Head of caudate nucleus (tissue), 42 donors: ENCODE data around the gene NCOA1.

Experiments used
- DNase-seq, 42 donors: peaks; one replicate each; pipeline versions ENCODE4 v3.0.0 to v3.0.0-alpha.2; 2020 to 2021; ENCODE audit warnings: mixed read lengths in 7 of 42
- intact Hi-C: fragments of 100-400 bp; cut with DNase I; formaldehyde crosslinking; loops from one replicate; pipeline ENCODE4 v1.15.0; 2022

The NCOA1 gene

GRCh38 chr2:24707143-24707542, 216.1 kb downstream of the NCOA1 start:
- peak in 6 of 42 donors; percentile 3 to 42 (median 9) for DNase-seq

DNA sequence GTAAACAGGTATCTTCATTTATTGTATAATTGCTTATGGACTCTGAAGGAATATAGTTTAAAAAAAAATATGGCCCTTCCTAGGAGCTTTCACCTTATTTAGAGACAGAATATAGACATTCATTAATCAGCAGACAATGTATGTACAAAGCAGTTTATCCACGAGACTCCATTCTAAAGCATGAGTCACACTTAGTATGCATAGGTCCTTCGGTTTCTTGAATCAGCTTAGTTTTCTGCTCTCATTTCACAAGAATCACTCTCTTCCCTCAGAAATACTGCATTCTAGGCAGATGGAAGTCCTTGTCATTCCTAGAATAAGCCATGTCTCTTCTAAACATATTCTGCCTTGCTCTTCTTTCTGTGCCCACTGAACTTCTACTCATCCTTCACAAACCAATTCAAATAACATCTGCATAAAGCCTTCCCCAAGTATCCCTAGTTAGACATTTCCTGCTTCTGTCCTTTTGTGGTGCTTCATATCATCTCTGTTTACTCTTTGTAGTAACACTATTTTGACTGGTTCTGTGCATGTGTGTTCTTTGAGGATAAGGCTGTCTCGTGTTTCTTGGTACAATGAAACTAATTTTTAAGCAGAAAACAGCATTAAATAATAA, 217.6 kb downstream of the NCOA1 start:
- intact Hi-C loops, result no loop called here
- DNase-seq, result no peak

More at GRCh38 chr2:24707143-24707542, 216.1 kb downstream of the NCOA1 start:
- intact Hi-C loops, result no loop called here

- DNase-seq, result no peak
- intact Hi-C loops, result no loop called here
These were observed 219.8 kb downstream of the NCOA1 start for GRCh38 chr2:24710806-24711205.

GRCh38 chr2:24711865-24712264, 220.8 kb downstream of the NCOA1 start:
- no peak for DNase-seq
- intact Hi-C loops, result no loop called here

DNA sequence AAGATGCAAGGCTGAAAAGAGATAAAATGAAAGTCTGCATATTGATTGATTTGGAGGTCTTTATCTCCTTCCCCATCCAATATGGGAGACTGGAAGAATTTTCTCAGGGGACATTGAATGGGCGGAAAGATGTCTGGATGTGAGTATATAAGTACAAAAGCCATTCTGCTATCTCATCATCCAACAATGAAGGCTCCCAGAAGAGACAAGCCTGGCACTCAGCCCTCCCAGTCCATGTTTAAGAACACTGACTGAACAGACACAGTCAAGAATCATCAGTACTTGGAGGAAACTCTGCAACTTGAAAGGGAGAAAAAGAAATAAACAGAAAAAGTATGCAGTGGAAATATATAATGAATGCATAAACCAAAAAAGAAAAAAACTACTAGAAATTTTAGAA, 221.2 kb downstream of the NCOA1 start:
- intact Hi-C loops, result no loop called here
- DNase-seq, result no peak

DNA sequence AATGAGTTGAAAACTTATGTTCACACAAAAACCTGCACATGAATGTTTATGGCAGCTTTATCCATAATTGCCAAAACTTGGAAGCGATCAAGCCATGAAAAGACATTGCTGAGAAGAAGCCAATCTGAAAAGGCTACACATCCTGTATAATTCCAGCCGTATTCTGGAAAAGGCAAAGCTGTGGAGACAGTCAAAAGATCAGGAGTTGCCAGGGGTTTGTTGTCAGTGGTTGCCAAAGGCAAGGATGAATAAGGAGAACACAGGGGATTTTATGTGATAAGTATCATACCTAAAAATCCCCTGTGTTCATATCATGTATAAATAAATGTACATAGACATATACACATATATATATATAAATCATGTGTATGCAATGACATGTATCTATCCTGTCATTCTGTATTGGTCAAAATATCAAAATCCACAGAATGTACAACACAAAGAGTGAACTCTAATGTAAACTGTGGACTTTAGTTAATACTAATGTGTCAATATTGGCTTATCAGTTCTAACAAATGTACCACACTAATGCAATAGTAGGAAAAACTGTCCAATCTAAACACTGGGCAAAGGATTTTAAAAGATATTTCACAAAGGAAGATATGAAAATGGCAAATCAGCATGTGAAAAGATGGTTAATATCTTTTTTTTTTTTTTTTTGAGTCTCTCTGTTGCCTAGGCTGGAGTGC, 226.4 kb downstream of the NCOA1 start:
- intact Hi-C loops, result no loop called here
- DNase-seq, result no peak

DNA sequence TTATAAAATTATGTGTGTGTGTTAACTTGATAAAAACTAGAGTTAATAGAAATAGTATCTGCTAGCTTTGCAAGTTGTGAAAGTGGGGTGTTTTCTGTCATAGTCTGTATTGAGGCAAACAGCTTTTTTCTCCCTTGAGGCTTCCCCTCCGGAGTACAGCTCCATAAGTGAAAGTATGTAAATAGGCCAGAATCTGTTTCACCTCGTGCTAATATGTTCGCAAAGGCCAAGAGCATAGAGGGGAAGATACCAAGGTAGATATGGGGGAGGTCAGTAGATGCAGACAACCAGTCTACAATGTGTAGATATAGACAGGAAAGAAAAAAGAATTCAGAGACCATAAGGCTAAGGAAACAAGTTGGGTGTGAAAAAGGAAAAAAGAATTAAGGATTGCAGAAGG, 229.3 kb downstream of the NCOA1 start:
- no peak for DNase-seq
- intact Hi-C loops, result no loop called here

- DNase-seq, result peak; percentile 53 to 96 (median 84)
- intact Hi-C loops, result no loop called here
These were observed 230.4 kb downstream of the NCOA1 start for GRCh38 chr2:24721470-24721869.

GRCh38 chr2:24722141-24722790, 231.2 kb downstream of the NCOA1 start:
- intact Hi-C loops, result no loop called here
- no peak for DNase-seq

DNA sequence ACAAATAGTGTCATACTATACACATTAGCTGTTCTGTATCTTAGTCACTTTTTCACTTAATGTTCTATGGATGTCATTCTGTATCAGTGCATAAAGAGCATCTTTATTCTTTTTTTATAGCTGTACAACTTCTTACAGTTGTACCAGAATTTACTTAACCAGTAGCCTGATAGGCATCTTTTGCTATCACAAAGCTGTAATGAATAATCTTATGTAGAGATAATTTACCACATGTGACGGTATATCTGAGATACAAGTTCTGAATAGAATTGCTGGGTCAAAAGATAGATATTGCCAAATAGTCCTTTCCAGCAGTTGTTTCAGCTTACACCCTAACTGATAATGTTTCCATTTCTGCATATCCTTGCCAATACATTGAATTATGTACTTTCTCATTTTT, 232.1 kb downstream of the NCOA1 start:
- intact Hi-C loops, result no loop called here
- no peak for DNase-seq

GRCh38 chr2:24723665-24724064, 232.6 kb downstream of the NCOA1 start:
- intact Hi-C loops, result no loop called here
- no peak for DNase-seq

DNA sequence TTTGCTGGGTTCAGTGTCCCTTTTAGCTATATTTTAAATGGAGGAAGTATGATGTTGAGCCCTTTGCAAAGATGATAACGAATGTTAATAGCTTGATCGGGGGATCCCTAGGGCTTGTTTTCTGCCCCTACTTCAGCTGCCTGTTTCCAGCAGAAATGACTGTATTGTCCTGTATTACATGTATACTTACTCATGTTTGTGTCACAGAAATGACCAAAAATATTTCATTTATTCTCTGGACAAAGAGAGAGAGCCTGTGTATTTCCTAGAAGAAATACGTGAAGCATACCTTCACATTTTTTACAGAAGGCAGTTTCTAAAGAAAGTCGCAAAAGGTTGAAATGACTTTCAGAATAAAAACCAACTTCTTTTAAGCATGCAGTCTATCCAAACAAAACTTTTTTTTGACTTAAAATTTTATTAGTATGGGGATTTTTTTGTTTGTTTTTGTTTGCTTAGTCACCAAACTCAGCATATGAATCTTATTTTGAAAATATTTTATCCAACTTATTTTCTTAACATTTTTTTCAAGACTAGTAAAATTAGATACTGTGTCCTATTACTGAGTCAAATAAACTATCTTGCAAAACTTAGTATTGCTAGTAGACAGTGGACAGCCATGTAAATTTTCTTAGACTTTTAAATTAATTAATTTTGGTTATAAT, 233.2 kb downstream of the NCOA1 start:
- intact Hi-C loops, result no loop called here

DNA sequence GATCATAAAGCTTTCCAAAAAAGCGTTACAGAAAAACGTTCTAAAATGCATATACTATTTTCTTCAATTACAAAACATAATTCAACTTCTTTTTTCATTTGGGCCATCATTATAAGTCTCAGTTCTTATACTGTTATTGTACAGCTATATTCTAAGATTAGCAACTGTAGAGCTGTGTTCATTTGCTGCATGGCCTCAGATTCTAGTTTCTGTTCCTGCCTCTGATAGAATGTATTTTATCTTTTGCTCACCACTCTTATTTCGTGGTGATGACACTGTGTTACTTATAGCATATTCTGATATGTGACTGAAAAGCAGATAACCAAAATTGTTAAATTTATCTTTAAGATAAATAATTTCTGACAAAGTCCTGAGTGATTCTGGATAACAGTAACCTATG, 234.9 kb downstream of the NCOA1 start:
- DNase-seq, result no peak
- intact Hi-C loops, result no loop called here

More for the DNA sequence above, 233.2 kb downstream of the NCOA1 start:
- DNase-seq, result no peak

DNA sequence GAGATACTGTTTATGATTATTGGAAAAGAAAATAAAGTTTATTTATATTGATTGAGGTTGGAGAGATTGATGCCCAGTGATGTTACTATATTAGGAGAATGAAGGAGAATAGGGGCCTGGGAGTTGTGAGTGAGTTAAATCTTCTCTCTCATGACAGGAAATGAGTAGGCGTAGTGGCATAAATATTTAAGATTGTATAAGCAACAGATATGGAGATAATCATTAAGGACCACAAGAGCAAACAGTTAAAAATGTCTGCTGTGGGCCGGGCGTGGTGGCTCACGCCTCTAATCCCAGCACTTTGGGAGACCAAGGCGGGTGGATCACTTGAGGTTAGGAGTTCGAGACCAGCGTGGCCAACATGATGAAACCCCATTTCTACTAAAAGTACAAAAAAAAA, 239.4 kb downstream of the NCOA1 start:
- no peak for DNase-seq
- intact Hi-C loops, result loop anchor here (10.0 kb wide), 1 partner anchor 54 kb away; no protein-coding TSS in a partner anchor

- intact Hi-C loops, result loop anchor here (10.0 kb wide), 1 partner anchor 54 kb away; no protein-coding TSS in a partner anchor
- no peak for DNase-seq
These were observed 240.0 kb downstream of the NCOA1 start for GRCh38 chr2:24731040-24731439.

GRCh38 chr2:24731923-24732322, 240.9 kb downstream of the NCOA1 start:
- intact Hi-C loops, result loop anchor here (10.0 kb wide), 1 partner anchor 53 kb away; no protein-coding TSS in a partner anchor
- no peak for DNase-seq

DNA sequence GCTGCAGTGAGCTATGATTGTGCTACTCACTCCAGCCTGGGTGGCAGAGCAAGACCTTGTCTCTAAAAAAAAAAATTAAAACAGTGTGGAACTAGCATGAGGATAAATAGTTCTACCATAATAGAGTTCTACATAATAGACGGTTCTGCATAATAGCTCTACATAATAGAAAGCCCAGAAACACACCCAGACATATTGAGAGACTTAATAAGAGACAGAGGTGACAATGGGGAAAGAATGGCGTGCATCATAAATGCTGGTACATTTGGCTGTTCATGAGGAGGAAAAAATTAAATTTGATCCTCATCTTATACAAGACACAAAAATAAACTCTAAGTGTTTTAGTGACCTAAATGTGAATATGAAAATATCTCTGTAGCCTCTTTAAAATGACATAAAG, 243.7 kb downstream of the NCOA1 start:
- intact Hi-C loops, result loop anchor here (10.0 kb wide), 1 partner anchor 50 kb away; no protein-coding TSS in a partner anchor
- no peak for DNase-seq

DNA sequence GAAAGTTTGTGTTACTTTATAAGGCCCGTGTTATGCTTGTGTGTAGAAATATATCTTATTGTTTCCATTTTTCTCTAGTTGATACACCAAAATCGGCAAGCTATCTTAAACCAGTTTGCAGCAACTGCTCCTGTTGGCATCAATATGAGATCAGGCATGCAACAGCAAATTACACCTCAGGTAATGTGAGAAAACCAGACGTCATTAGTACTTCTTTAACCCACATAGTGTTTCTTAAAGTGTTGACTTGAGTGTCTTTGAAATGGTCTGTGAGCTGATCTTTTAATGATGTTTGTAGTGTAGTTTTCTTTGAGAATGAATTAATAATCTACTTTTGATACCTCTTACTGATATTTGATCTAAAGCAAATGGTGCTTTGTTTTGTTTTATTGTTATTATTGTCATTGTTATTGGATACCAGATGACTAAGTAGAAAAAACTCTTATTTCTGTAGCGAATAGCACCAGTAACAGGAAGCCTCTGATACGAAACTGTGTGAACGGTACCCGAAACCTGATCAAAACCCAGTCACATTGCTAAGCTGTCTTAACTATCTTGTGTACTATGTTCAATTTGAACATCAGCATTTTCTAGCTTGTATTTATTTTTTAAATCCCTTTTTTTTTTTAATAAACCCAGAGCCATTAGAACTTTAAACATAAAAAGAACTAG, 248.4 kb downstream of the NCOA1 start:
- intact Hi-C loops, result loop anchor here (10.0 kb wide), 1 partner anchor 45 kb away; no protein-coding TSS in a partner anchor
- no peak for DNase-seq

- DNase-seq, result no peak
- intact Hi-C loops, result no loop called here
These were observed 249.1 kb downstream of the NCOA1 start for GRCh38 chr2:24740142-24740541.
